Adrenal gland (tissue), 12 donors: Measurements from ENCODE around the gene ASXL1. TPM values are rescaled to one million over a fixed set of nuclear protein-coding genes. Genes with fewer than 3 reads are reported as not detected.
"Not testable (repeated sequence)": the region's sequence is repeated elsewhere in the genome, so short reads cannot be mapped to it uniquely, and the experiment has no call there.

ENCODE experiments used
- DNase-seq, 7 donors: peaks; one replicate each; pipeline ENCODE4 v3.0.0-alpha.2; 2019 to 2020
- H3K27ac ChIP-seq, 5 donors: fragments of 200-600 bp; sonication (generic) in 4 of 5; 1 replicate in 3 of 5; 2 replicates in 2 of 5; pipeline versions ENCODE4 v1.5.1 to v1.8.0; 2016 to 2020; ENCODE audit warnings: mild to moderate bottlenecking in 1 of 5
- H3K27me3 ChIP-seq: fragments of 200-600 bp; 2 replicates; pipeline ENCODE4 v1.8.0; 2021
- H3K36me3 ChIP-seq, 2 donors: fragments of 200-600 bp; replicated peaks in 1 of 2; 1 replicate in 1 of 2; 2 replicates in 1 of 2; pipeline versions ENCODE4 v1.5.1 to v1.8.0; 2018 to 2022
- H3K4me1 ChIP-seq, 2 donors: fragments of 200-600 bp; replicated peaks in 1 of 2; 1 replicate in 1 of 2; 2 replicates in 1 of 2; pipeline versions ENCODE4 v1.5.1 to v1.8.0; 2018 to 2021
- H3K4me3 ChIP-seq, 4 donors: fragments of 200-600 bp; sonication (generic) in 3 of 4; one replicate each; pipeline ENCODE4 v1.5.1; 2016 to 2018
- H3K9me3 ChIP-seq, 3 donors: fragments of 200-600 bp; sonication (generic) in 1 of 3; replicated peaks in 1 of 3; 1 replicate in 2 of 3; 2 replicates in 1 of 3; pipeline versions ENCODE4 v1.5.1 to v1.8.0; 2016 to 2021
- CTCF ChIP-seq, 6 experiments: fragments of 450-650 bp in 4 of 6; fragments of 200-600 bp in 2 of 6; sonication (generic) in 1 of 6; IDR thresholded peaks; 1 replicate in 5 of 6; 2 replicates in 1 of 6; pipeline versions ENCODE4 v1.5.1 to v1.8.0; 2016 to 2021; ENCODE audit warnings: antibody characterized with exemption in 6 of 6, mild to moderate bottlenecking in 2 of 6, moderate library complexity in 1 of 6
- POLR2A ChIP-seq, 2 donors: fragments of 450-650 bp; IDR thresholded peaks; one replicate each; pipeline ENCODE4 v1.6.1; 2017; ENCODE audit warnings: antibody characterized with exemption in 2 of 2, mild to moderate bottlenecking in 2 of 2, moderate library complexity in 1 of 2
- WGBS, 4 donors: extraction: QIAGEN DNeasy Blood & Tissue Kit in 2 of 4; methylation state at CpG; one replicate each; pipeline versions ENCODE4 v1.1.5 to v1.1.7; 2013 to 2017; 5-methylcytosine and 5-hydroxymethylcytosine counted together
- intact Hi-C, 2 donors: fragments of 100-400 bp; cut with DNase I; formaldehyde crosslinking; loops; one replicate each; pipeline versions ENCODE4 v1.14.1 to v1.15.0; 2022 to 2023
- polyA plus RNA-seq, 3 donors: library from polyadenylated mRNA; stranded (reverse); fragments of 200-250 nt in 2 of 3; fragments of 350-450 nt in 1 of 3; fragmentation: Illumina TruSeq in 1 of 3; extraction: RNeasy Lipid Tissue Mini Kit (QIAGEN cat#74804) in 1 of 3; gene quantifications; one replicate each; pipeline ENCODE4 v1.2.3, GENCODE V29; 2013 to 2014
- total RNA-seq, 9 donors: library from RNA; depleted of rRNA in 4 of 9; stranded (reverse); fragments of >200 nt in 4 of 9; fragments of 120-200 nt in 1 of 9; fragmentation: NEBNext Ultra II Directional in 1 of 9; extraction: Animal tissue kit (Norgen Biotek cat#: 25700) in 1 of 9; gene quantifications; one replicate each; pipeline versions ENCODE4 v1.1.0 to v1.2.4, GENCODE V29; 2013 to 2023
- donor health status: healthy with polysubstance abuse.
- donor health status: Bipolar disorder and iron deficiency.
- donor health status: DM: yes; HTN: yes; CAD: no.
- donor health status: DM: no; HTN: no; CAD: no.
- donor health status: DM: no; HTN: no; CAD: no.
- donor health status: DM: yes; HTN: yes; CAD: no.

Gene ASXL1
- total and polyA plus RNA-seq, 12 donors: 19.9 to 77.7 (median 51.8) TPM

GRCh38 chr20:32464401-32465091 is 106.4 kb downstream of the ASXL1 start:
- WGBS, 4 donors: 83 to 95% (median 90%) methylated on average over 15 to 20 of the region's 20 CpGs
- Histone ChIP-seq H3K27ac (peak overlapping the region in 2 of 5 donors; percentile 72 to 93), H3K36me3 (peaks cover 0 to 7% of the 10 kb centered on the region in 2 donors), H3K27me3 (no peaks in the 10 kb centered on the region), H3K4me3 (no peak overlapping the region), H3K9me3 (no peaks in the 10 kb centered on the region), H3K4me1 (peaks cover 20 to 50% of the 10 kb centered on the region in 2 donors)
- DNase-seq: no peak
- no peak for TF ChIP-seq CTCF (IDR thresholded peaks at IDR 0.05)
- no peak for TF ChIP-seq POLR2A (IDR thresholded peaks at IDR 0.05)
- intact Hi-C loops: no loop called here

GRCh38 chr20:32465092-32465900 is 107.2 kb downstream of the ASXL1 start:
- 30 to 49% (median 47%) methylated on average over 11 to 24 of the region's 24 CpGs for WGBS, 4 donors
- Histone ChIP-seq H3K27ac (peak overlapping the region in 4 of 5 donors; percentile 57 to 93 (median 76)), H3K4me3 (no peak overlapping the region), H3K36me3 (peaks cover 0 to 7% of the 10 kb centered on the region in 2 donors), H3K9me3 (no peaks in the 10 kb centered on the region), H3K27me3 (no peaks in the 10 kb centered on the region), H3K4me1 (peaks cover 20 to 58% of the 10 kb centered on the region in 2 donors)
- intact Hi-C loops: no loop called here
- no peak for TF ChIP-seq CTCF (IDR thresholded peaks at IDR 0.05)
- no peak for TF ChIP-seq POLR2A (IDR thresholded peaks at IDR 0.05)
- DNase-seq: peak; percentile 65 to 92 (median 85)

GRCh38 chr20:32465901-32466675 is 108.0 kb downstream of the ASXL1 start:
- intact Hi-C loops, H3K9me3 ChIP-seq, H3K36me3 ChIP-seq, H3K27me3 ChIP-seq: not testable (repeated sequence)
- WGBS, 4 donors: 25 to 48% (median 42%) methylated on average over 8 to 15 of the region's 15 CpGs
- H3K27ac ChIP-seq: peak overlapping the region; percentile 39 to 93 (median 72)
- peak overlapping the region in 1 of 4 donors; percentile 15 for H3K4me3 ChIP-seq
- peaks cover 20 to 66% of the 10 kb centered on the region in 2 donors for H3K4me1 ChIP-seq
- DNase-seq: peak in 4 of 7 donors; percentile 50 to 74 (median 66)

GRCh38 chr20:32466739-32467505 is 108.8 kb downstream of the ASXL1 start:
- Histone ChIP-seq H3K36me3 (peaks cover 0 to 8% of the 10 kb centered on the region in 2 donors), H3K4me1 (peaks cover 20 to 73% of the 10 kb centered on the region in 2 donors), H3K27ac (peak overlapping the region in 3 of 5 donors; percentile 57 to 93 (median 72)), H3K27me3 (no peaks in the 10 kb centered on the region), H3K4me3 (no peak overlapping the region), H3K9me3 (no peaks in the 10 kb centered on the region)
- WGBS, 4 donors: 71 to 80% (median 75%) methylated on average over 14 to 16 of the region's 16 CpGs; no CpG with 5 or more reads in 1 of the 4 donors
- DNase-seq: no peak
- TF ChIP-seq POLR2A (IDR thresholded peaks at IDR 0.05) (no peak), CTCF (IDR thresholded peaks at IDR 0.05) (no peak)
- intact Hi-C loops: no loop called here
